Hematopoietic multipotent progenitor cell treated with erythropoietin and hydrocortisone succinate and interleukin-3 and kit ligand, for 6 days (in vitro differentiated cells): Measurements from ENCODE around the gene HERC2.
A peak's percentile ranks its signal among the peaks of the same experiment; 100 is the strongest.

Source experiments
- DNase-seq: peaks from one replicate; pipeline ENCODE4 v3.0.0-alpha.2; 2015

HERC2 gene

GRCh38 chr15:28107904-28108275 lies 214.1 kb downstream of the HERC2 start:
- peak; percentile 75 for DNase-seq

- peak; percentile 31 for DNase-seq
Measured at GRCh38 chr15:28107111-28107903, 214.7 kb downstream of the HERC2 start.

- DNase-seq: peak; percentile 22
Measured at GRCh38 chr15:28106294-28107110, 215.5 kb downstream of the HERC2 start.

- DNase-seq: no peak
Measured at GRCh38 chr15:28105793-28106192, 216.2 kb downstream of the HERC2 start.

GRCh38 chr15:28105224-28105791 lies 216.7 kb downstream of the HERC2 start:
- DNase-seq: no peak

- no peak for DNase-seq
Measured at GRCh38 chr15:28104326-28104725, 217.7 kb downstream of the HERC2 start.

- no peak for DNase-seq
Measured at GRCh38 chr15:28103831-28104230, 218.1 kb downstream of the HERC2 start.

GRCh38 chr15:28101983-28102441 lies 220.0 kb downstream of the HERC2 start:
- DNase-seq: no peak

- DNase-seq: no peak
Measured at GRCh38 chr15:28101201-28101600, 220.8 kb downstream of the HERC2 start.

GRCh38 chr15:28100516-28101195 lies 221.3 kb downstream of the HERC2 start:
- no peak for DNase-seq

- DNase-seq: no peak
Measured at GRCh38 chr15:28099555-28100140, 222.3 kb downstream of the HERC2 start.

- DNase-seq: peak; percentile 76
Measured at GRCh38 chr15:28098766-28099554, 223.0 kb downstream of the HERC2 start, which contains the start of gene OCA2. Gene OCA2 (minus strand): TSS chr15:28099315. CDS start chr15:28081874, 17,441 bp downstream.

- DNase-seq: no peak
Measured at GRCh38 chr15:28098360-28098765, 223.6 kb downstream of the HERC2 start.

- DNase-seq: no peak
Measured at GRCh38 chr15:28097656-28098359, 224.2 kb downstream of the HERC2 start.

GRCh38 chr15:28096670-28097431 lies 225.1 kb downstream of the HERC2 start:
- DNase-seq: peak; percentile 18

GRCh38 chr15:28096411-28096669 lies 225.6 kb downstream of the HERC2 start:
- DNase-seq: no peak

GRCh38 chr15:28094732-28095521 lies 227.1 kb downstream of the HERC2 start:
- peak; percentile 34 for DNase-seq

- DNase-seq: no peak
Measured at GRCh38 chr15:28093752-28094535, 228.0 kb downstream of the HERC2 start.

- DNase-seq: no peak
Measured at GRCh38 chr15:28091313-28091712, 230.7 kb downstream of the HERC2 start.
